ENCODE data around the gene MYO10.
"Not testable (repeated sequence)": the region's sequence is repeated elsewhere in the genome, so short reads cannot be mapped to it uniquely, and the experiment has no call there.

MYO10 gene

DNA sequence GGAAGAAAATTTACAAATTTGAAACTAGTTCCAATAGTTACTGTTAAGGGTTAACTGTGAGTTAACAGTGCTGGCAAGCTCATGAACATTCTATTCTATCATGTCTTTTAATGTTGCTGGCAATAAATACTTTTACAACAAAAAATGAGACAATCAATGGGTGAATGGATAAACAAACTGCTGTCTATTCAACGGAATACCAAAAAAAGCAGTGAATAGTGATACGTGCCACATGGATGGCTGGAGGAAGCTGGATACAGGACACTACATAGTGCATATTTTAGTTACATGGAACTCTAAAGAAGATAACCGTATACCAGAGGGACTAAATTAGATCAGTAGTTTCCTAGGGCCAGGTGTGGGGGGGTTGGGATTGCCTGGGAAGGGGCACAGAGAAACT lies 163.5 kb downstream of the MYO10 start:
- DNase-seq (ENCODE audit: insufficient read length, low spot score): no peak
- FAIRE-seq: no peak
- TF ChIP-seq, protein P1, sequence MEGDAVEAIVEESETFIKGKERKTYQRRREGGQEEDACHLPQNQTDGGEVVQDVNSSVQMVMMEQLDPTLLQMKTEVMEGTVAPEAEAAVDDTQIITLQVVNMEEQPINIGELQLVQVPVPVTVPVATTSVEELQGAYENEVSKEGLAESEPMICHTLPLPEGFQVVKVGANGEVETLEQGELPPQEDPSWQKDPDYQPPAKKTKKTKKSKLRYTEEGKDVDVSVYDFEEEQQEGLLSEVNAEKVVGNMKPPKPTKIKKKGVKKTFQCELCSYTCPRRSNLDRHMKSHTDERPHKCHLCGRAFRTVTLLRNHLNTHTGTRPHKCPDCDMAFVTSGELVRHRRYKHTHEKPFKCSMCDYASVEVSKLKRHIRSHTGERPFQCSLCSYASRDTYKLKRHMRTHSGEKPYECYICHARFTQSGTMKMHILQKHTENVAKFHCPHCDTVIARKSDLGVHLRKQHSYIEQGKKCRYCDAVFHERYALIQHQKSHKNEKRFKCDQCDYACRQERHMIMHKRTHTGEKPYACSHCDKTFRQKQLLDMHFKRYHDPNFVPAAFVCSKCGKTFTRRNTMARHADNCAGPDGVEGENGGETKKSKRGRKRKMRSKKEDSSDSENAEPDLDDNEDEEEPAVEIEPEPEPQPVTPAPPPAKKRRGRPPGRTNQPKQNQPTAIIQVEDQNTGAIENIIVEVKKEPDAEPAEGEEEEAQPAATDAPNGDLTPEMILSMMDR (IDR thresholded peaks at IDR 0.05; ENCODE audit: insufficient read depth, missing control alignments): no peak

DNA sequence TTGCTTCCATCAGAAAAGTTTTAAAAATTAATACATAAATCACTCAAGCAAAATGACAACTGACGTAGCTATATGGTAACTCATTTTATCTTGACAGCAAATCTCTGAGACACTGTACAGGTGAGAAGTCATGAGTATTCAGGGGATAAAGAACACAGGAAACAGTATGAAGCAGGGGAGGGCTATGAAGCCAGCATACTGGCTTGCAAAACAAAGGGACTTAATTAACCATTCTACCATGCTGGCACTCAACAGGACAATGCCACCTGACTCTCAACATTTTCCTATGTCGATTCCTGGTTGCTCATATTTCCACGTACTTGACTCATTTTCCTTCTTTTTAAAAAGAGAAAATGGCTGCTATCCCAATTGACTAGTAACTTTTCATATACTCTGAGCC lies 167.9 kb downstream of the MYO10 start:
- FAIRE-seq (no peak), DNase-seq (ENCODE audit: insufficient read length, low spot score) (no peak)
- TF ChIP-seq, protein P1 (IDR thresholded peaks at IDR 0.05; ENCODE audit: insufficient read depth, missing control alignments): no peak

DNA sequence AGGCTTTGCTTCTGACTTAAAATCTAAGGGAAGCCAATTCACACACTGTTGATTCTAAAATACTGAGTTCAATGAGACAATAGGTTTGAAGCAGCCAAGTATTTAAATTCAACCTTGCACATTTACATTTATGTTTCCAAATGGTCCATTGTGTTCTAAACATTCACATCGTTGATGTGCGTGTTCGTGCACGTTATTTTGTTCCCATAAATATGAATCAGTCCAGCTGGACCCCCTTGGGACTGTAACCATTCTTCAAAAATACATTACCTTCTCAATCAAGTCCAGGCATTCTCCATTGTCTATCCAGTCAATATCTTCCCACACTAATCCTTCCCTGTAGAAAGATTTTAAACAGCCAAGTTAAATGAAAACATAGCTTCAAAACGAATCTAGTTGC lies 172.9 kb downstream of the MYO10 start:
- FAIRE-seq (no peak), DNase-seq (ENCODE audit: insufficient read length, low spot score) (no peak)

DNA sequence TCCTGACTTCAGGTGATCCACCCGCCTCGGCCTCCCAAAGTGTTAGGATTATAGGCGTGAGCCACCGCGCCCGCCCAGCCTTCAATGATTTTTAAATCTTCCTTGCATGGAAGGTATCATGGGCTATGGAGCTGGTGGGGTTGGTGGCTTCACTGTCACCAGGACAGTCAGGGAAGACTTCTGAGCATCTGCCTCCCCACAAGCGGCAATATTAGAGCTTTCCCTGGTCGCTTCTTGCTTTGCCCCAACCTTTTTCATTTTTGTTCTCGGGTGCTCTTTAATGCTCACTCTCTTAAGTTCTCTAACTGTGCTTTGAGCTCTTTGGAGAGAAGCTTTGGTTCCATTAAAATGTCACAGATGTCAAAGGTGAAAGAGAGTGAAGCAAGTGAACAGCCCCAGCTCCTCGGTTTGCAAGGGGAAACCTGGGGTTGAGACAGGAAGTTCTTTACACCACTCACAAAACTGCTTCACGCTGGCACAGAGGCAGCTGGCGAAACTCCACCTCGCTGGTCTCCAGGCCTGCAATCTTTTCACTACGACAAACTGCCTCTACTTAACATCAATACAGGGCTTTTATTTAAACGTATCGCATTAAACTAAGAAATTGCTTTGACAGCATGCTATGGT lies 176.8 kb downstream of the MYO10 start:
- TF ChIP-seq, protein P1 (IDR thresholded peaks at IDR 0.05; ENCODE audit: insufficient read depth, missing control alignments): no peak
- FAIRE-seq (no peak), DNase-seq (ENCODE audit: insufficient read length, low spot score) (no peak)

More for the DNA sequence above, 172.9 kb downstream of the MYO10 start:
- TF ChIP-seq, protein P1 (IDR thresholded peaks at IDR 0.05; ENCODE audit: insufficient read depth, missing control alignments): no peak

DNA sequence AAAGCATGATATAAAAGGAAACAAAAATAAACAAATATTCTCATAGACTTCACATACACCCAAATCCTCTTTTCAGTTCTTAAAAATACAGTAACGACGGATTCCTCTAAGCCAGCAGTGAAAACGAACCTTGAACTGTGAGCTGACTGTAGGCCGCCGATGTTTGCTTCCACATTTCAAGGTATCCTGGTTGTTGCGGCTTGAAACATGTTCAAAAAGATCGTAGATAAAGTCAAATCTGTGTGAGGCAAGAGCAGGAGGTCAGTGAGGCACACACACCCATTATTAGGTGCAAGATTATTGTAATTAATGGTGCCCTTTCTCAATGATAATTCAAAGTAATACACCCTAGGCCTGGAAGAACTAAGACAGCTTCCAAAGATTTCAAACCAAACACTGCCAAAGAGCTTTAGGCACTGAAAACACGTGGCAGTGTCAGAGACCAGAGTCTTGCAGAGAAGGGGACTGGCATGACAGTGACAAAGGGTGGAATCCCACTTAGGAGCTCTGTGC lies 178.0 kb downstream of the MYO10 start:
- DNase-seq (ENCODE audit: insufficient read length, low spot score) (no peak), FAIRE-seq (no peak)
- TF ChIP-seq, protein P1 (IDR thresholded peaks at IDR 0.05; ENCODE audit: insufficient read depth, missing control alignments): no peak

DNA sequence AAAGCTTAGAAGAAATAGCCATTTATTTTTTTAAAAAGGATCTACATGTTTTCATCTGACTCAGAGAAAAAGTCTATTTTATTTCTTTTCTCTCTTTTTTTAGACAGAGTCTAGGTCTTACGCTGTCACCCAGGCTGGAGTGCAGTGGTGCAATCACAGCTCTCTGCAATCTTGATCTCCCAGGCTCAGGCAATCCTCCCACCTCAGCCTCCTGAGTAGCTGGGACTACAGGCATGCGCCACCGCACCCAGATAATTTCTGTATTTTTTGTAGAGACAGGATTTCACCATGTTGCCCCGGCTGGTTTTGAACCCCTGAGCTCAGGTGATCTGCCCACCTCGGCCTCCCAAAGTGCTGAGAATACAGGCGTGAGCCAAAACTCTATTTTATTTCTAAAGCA lies 178.5 kb downstream of the MYO10 start:
- FAIRE-seq; DNase-seq (ENCODE audit: insufficient read length, low spot score): not testable (repeated sequence)

DNA sequence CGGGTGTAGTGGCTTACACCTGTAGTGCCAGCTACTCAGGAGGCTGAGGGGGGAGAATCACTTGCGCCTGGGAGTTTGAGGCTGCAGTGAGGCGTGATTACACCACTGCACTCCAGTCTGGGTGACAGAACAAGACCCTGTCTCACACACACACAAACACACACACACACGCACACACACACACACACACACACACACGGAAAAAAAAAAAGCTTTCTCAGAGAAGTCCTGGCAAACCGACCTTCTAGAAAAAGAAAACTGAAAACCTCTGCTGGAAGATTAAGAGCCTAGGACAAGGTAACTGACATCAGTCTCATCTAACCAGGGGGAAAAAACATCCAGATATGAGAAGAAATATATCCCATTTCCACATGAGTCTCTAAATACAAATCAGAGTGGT lies 178.9 kb downstream of the MYO10 start:
- FAIRE-seq: no peak
- TF ChIP-seq, protein P1 (IDR thresholded peaks at IDR 0.05; ENCODE audit: insufficient read depth, missing control alignments): no peak

More for the DNA sequence above, 178.9 kb downstream of the MYO10 start:
- no peak for DNase-seq (ENCODE audit: insufficient read length, low spot score)

Measured in D721Med (cell line).